HG02678 (cell line): ENCODE measurements around the gene GHRH.

Source experiments
- ATAC-seq: cut with Tn5 transposase; IDR thresholded peaks from one replicate; pipeline ENCODE4 v1.9.1; 2021; ENCODE audit warnings: mild to moderate bottlenecking, moderate library complexity; ENCODE audit not compliant: unreplicated experiment

Gene GHRH

GRCh38 chr20:37209661-37210314, 51.8 kb downstream of the GHRH start:
- ATAC-seq = no peak

GRCh38 chr20:37209193-37209592, 52.4 kb downstream of the GHRH start:
- ATAC-seq = no peak

GRCh38 chr20:37207171-37207570, 54.4 kb downstream of the GHRH start:
- no peak for ATAC-seq

GRCh38 chr20:37205794-37206193, 55.8 kb downstream of the GHRH start:
- ATAC-seq = no peak

GRCh38 chr20:37205130-37205529, 56.5 kb downstream of the GHRH start:
- ATAC-seq = no peak

GRCh38 chr20:37204056-37204455, 57.6 kb downstream of the GHRH start:
- no peak for ATAC-seq

GRCh38 chr20:37202267-37202943, 59.2 kb downstream of the GHRH start:
- no peak for ATAC-seq

- ATAC-seq = no peak
Measured at GRCh38 chr20:37201827-37202162, 59.8 kb downstream of the GHRH start.
